ENCODE measurements around the gene LRRC26. TPM values are rescaled to one million over a fixed set of nuclear protein-coding genes. Genes with fewer than 3 reads are reported as not detected.

The LRRC26 gene
- total and polyA plus RNA-seq, 2 of the 13 experiments (the other 11 are each of a cell fraction or from before 2014, with no cell fraction given) = not detected

DNA sequence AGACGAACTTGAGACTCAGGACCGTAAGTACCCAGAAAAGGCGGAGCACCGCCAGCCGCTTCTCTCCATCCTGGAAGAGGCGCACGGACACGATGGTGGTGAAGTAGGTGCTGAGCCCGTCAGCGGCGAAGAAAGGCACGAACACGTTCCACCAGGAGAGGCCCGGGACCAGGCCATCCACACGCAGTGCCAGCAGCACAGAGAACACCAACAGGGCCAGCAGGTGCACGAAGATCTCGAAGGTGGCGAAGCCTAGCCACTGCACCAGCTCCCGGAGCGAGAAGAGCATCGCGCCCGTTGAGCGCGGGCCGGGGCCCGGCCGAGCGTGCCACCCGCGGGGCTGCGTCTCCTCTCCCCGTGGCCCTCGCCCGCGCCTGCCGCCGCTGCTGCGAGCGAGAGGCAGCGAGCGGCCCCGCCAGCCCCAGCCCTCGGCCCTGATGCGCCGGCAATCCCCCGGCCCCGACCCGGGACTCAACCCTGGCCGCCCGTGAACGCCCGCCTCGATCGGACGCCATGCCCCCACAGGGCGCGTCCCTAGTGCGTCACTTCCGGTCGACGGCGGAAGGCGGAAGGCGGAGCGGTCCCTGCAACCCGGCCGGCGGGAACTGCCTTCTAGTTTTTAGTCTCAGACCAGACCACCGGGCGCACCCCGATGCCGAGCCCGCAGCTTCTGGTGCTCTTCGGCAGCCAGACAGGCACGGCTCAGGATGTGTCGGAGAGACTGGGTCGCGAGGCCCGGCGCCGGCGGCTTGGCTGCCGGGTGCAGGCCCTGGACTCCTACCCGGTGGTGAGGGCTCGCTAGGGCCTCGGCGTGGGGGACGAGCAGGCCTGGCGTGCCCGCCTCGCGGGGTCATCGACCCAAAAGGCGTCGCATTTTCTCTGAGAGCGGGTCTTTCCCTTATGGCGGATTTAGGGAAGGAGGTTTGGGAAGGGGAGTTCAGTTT, 35.5 kb upstream of the LRRC26 start, which contains the start of the genes NDOR1 and TMEM203 (continued):
- no peak for TF ChIP-seq ZKSCAN8 (CRISPR knock-in tag; IDR thresholded peaks at IDR 0.05; ENCODE audit: borderline replicate concordance)
- TF ChIP-seq HOXA3 (CRISPR knock-in tag; IDR thresholded peaks at IDR 0.05) = peak; percentile 98
- TF ChIP-seq ZNF557 (CRISPR knock-in tag; IDR thresholded peaks at IDR 0.05) = no peak
- TF ChIP-seq, protein P1, sequence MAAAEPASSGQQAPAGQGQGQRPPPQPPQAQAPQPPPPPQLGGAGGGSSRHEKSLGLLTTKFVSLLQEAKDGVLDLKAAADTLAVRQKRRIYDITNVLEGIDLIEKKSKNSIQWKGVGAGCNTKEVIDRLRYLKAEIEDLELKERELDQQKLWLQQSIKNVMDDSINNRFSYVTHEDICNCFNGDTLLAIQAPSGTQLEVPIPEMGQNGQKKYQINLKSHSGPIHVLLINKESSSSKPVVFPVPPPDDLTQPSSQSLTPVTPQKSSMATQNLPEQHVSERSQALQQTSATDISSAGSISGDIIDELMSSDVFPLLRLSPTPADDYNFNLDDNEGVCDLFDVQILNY (CRISPR knock-in tag; conservative IDR thresholded peaks at IDR 0.05) = peak; percentile 96
- peak; percentile 16; the same call in 1 of the 2 replicates for TF ChIP-seq ZNF772 (CRISPR knock-in tag; IDR thresholded peaks at IDR 0.05)
- 0 out of 2 replicates have a peak, but pooled peaks have one; percentile 64 for TF ChIP-seq CBX5 (CRISPR knock-in tag; IDR thresholded peaks at IDR 0.05; ENCODE audit: borderline replicate concordance)
- peak; percentile 73 for TF ChIP-seq ZNF350 (CRISPR knock-in tag; IDR thresholded peaks at IDR 0.05; ENCODE audit: borderline replicate concordance, low read depth)
- no peak for TF ChIP-seq ZNF136 (CRISPR knock-in tag; IDR thresholded peaks at IDR 0.05; ENCODE audit: low read depth)
- no peak for TF ChIP-seq ZNF251 (CRISPR knock-in tag; IDR thresholded peaks at IDR 0.05)
- peak; percentile 49; the same call in 1 of the 2 replicates for TF ChIP-seq ZNF776 (CRISPR knock-in tag; IDR thresholded peaks at IDR 0.05)
- TF ChIP-seq, protein P2, sequence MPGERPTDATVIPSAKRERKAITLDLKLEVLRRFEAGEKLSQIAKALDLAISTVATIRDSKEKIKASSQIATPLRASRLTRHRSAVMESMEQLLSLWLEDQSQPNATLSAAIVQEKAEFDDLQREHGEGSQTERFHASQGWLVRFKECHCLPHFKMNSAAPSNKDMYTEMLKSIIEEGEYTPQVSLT (CRISPR knock-in tag; IDR thresholded peaks at IDR 0.05; ENCODE audit: borderline replicate concordance, low read depth) = no peak
- TF ChIP-seq, protein P3, sequence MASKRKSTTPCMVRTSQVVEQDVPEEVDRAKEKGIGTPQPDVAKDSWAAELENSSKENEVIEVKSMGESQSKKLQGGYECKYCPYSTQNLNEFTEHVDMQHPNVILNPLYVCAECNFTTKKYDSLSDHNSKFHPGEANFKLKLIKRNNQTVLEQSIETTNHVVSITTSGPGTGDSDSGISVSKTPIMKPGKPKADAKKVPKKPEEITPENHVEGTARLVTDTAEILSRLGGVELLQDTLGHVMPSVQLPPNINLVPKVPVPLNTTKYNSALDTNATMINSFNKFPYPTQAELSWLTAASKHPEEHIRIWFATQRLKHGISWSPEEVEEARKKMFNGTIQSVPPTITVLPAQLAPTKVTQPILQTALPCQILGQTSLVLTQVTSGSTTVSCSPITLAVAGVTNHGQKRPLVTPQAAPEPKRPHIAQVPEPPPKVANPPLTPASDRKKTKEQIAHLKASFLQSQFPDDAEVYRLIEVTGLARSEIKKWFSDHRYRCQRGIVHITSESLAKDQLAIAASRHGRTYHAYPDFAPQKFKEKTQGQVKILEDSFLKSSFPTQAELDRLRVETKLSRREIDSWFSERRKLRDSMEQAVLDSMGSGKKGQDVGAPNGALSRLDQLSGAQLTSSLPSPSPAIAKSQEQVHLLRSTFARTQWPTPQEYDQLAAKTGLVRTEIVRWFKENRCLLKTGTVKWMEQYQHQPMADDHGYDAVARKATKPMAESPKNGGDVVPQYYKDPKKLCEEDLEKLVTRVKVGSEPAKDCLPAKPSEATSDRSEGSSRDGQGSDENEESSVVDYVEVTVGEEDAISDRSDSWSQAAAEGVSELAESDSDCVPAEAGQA (IDR thresholded peaks at IDR 0.05; ENCODE audit: low read depth) = peak; percentile 96
- TF ChIP-seq, protein P3 (CRISPR knock-in tag; IDR thresholded peaks at IDR 0.05; ENCODE audit: borderline replicate concordance) = peak; percentile 63; the same call in 1 of the 2 replicates
- TF ChIP-seq MYC (CRISPR knock-in tag; IDR thresholded peaks at IDR 0.05; ENCODE audit: borderline replicate concordance) = peak; percentile 81; the same call in 1 of the 2 replicates
- TF ChIP-seq, protein P4, sequence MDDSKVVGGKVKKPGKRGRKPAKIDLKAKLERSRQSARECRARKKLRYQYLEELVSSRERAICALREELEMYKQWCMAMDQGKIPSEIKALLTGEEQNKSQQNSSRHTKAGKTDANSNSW (CRISPR knock-in tag; IDR thresholded peaks at IDR 0.05; ENCODE audit: borderline replicate concordance) = no peak
- TF ChIP-seq, protein P5, sequence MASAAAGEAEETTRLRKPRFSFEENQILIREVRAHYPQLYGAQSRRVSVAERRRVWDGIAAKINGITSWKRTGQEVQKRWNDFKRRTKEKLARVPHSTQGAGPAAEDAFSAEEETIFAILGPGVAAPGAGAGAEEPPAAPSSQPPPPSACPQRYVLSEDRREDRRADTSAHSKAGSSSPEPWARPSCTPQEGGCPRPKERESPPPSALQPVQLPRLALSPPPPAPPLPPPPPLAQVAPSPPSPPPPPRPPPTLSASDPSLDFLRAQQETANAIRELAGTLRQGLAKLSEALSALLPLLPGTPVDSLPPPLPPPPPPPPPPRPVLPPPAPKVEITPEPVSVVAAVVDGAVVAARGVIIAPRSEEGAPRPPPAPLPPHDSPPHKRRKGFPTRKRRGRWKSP (CRISPR knock-in tag; IDR thresholded peaks at IDR 0.05) = no peak
- TF ChIP-seq PITX1 (CRISPR knock-in tag; IDR thresholded peaks at IDR 0.05) = peak; percentile 29; the same call in 1 of the 2 replicates
- TF ChIP-seq NR2F6 (IDR thresholded peaks at IDR 0.05) = no peak
- TF ChIP-seq NR2F6 (CRISPR knock-in tag; IDR thresholded peaks at IDR 0.05) = 0 out of 2 replicates have a peak, but pooled peaks have one; percentile 38
- no peak for TF ChIP-seq ZNF260 (CRISPR knock-in tag; IDR thresholded peaks at IDR 0.05; ENCODE audit: borderline replicate concordance, low read depth)

All from HepG2 (cell line).